SK-N-SH treated with all-trans-retinoic acid at 6 μM for 48 hours (cell line): ENCODE results near the gene DYRK3.

Source experiments
- ATAC-seq: fragments of 200-7000 bp; cut with Tn5 transposase; 3 replicates; pipeline ENCODE4 v1.9.1; 2020; ENCODE audit warnings: mild to moderate bottlenecking, moderate library complexity
- ARNTL ChIP-seq: fragments of 450-650 bp; formaldehyde crosslinking; IDR thresholded peaks from 2 replicates; pipeline ENCODE4 v1.5.0; 2020; ENCODE audit warnings: low read depth, mild to moderate bottlenecking, moderate library complexity, borderline replicate concordance
- CSDC2 ChIP-seq: fragments of 250-450 bp; sonication (Bioruptor Pico); IDR thresholded peaks from 2 replicates; pipeline ENCODE4 v1.5.0; 2020; ENCODE audit warnings: mild to moderate bottlenecking, moderate library complexity
- ESRRG ChIP-seq: fragments of 250-450 bp; sonication (Bioruptor Pico); IDR thresholded peaks from 2 replicates; pipeline ENCODE4 v1.6.1; 2021; ENCODE audit warnings: mild to moderate bottlenecking
- ISL1 ChIP-seq: fragments of 250-450 bp; sonication (Bioruptor Pico); IDR thresholded peaks from 2 replicates; pipeline ENCODE4 v2.1.2; 2022; ENCODE audit warnings: mild to moderate bottlenecking, moderate library complexity
- OSR1 ChIP-seq: fragments of 250-450 bp; sonication (Bioruptor Pico); IDR thresholded peaks from 2 replicates; pipeline ENCODE4 v1.8.0; 2022; ENCODE audit warnings: moderate library complexity, mild to moderate bottlenecking, inconsistent platforms
- PPARA ChIP-seq: fragments of 250-450 bp; sonication (Bioruptor Pico); IDR thresholded peaks from 2 replicates; pipeline ENCODE4 v1.5.0; 2020; ENCODE audit warnings: mild to moderate bottlenecking, borderline replicate concordance
- RARB ChIP-seq: fragments of 250-450 bp; sonication (Bioruptor Pico); IDR thresholded peaks from 2 replicates; pipeline ENCODE4 v1.8.0; 2021; ENCODE audit warnings: mild to moderate bottlenecking, moderate library complexity
- SNAI2 ChIP-seq: fragments of 250-450 bp; sonication (Bioruptor Pico); IDR thresholded peaks from 2 replicates; pipeline ENCODE4 v1.5.0; 2020; ENCODE audit warnings: mild to moderate bottlenecking, moderate library complexity
- TCF4 ChIP-seq: fragments of 250-450 bp; sonication (Bioruptor Pico); IDR thresholded peaks from 2 replicates; pipeline ENCODE4 v1.8.0; 2021; ENCODE audit warnings: mild to moderate bottlenecking, moderate library complexity, borderline replicate concordance
- TOX ChIP-seq: fragments of 250-450 bp; sonication (Bioruptor Pico); IDR thresholded peaks from 2 replicates; pipeline ENCODE4 v1.8.0; 2021; ENCODE audit warnings: mild to moderate bottlenecking, moderate library complexity, borderline replicate concordance
- ZC3H10 ChIP-seq: fragments of 250-450 bp; sonication (Bioruptor Pico); IDR thresholded peaks from 2 replicates; pipeline ENCODE4 v1.5.1; 2021; ENCODE audit warnings: mild to moderate bottlenecking, moderate library complexity
- ZNF565 ChIP-seq: fragments of 450-650 bp; formaldehyde crosslinking; conservative IDR thresholded peaks from 2 replicates; pipeline ENCODE4 v1.5.0; 2020; ENCODE audit warnings: low read depth, mild to moderate bottlenecking, moderate library complexity
- ZNF70 ChIP-seq: fragments of 450-650 bp; formaldehyde crosslinking; IDR thresholded peaks from 2 replicates; pipeline ENCODE4 v1.5.0; 2020; ENCODE audit warnings: mild to moderate bottlenecking, moderate library complexity
- ZNF8 ChIP-seq: fragments of 450-650 bp; formaldehyde crosslinking; IDR thresholded peaks from 2 replicates; pipeline ENCODE4 v1.5.0; 2020; ENCODE audit warnings: mild to moderate bottlenecking, moderate library complexity
- TF ChIP-seq, protein P1 (sequence below): fragments of 250-450 bp; sonication (Bioruptor Pico); IDR thresholded peaks from 2 replicates; pipeline ENCODE4 v1.8.0; 2021; ENCODE audit warnings: low read depth, mild to moderate bottlenecking, moderate library complexity, borderline replicate concordance
- TF ChIP-seq, protein P2 (sequence below): fragments of 250-450 bp; sonication (Bioruptor Pico); IDR thresholded peaks from 2 replicates; pipeline ENCODE4 v1.5.1; 2020; ENCODE audit warnings: low read depth, mild to moderate bottlenecking, moderate library complexity
- TF ChIP-seq, protein P3 (sequence below): fragments of 250-450 bp; sonication (Bioruptor Pico); IDR thresholded peaks from 2 replicates; pipeline ENCODE4 v1.5.1; 2021; ENCODE audit warnings: mild to moderate bottlenecking, moderate library complexity
- TF ChIP-seq, protein P4 (sequence below): fragments of 250-450 bp; sonication (Bioruptor Pico); IDR thresholded peaks from 2 replicates; pipeline ENCODE4 v1.8.0; 2020; ENCODE audit warnings: mild to moderate bottlenecking, moderate library complexity, borderline replicate concordance

Gene DYRK3

DNA sequence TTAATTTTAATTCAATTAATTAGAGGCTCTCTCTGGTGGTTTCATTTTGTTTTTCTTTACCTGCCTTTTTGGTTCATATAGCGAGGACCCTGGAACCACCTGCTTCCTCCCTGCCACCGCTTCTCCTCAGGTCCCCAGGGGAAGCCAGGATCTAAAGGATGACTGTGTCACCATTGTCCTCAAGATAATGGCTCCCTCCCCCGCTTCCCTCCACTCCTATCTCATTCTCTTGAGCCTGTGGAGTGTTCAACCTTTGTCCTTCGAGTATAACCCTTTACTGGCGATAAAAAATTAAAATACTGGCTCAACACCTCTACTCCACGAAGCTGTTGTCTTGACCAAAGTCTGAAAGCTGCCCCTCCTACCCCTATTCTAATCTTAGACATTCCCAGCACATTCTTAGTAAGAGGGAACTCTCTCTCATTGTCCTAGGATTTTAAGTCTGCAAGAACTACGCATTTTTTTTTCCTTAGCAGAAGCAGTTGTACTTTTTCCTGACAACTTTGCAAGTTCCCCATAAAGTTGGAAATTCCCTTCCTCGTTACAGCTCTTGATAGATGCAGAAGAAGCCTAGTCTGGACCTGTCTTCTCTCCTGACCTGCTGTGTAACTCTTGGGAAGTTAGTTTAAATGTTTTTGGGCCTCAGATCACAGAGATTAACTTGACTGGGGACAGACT lies 36.8 kb downstream of the DYRK3 start (continued):
- TF ChIP-seq, protein P1, sequence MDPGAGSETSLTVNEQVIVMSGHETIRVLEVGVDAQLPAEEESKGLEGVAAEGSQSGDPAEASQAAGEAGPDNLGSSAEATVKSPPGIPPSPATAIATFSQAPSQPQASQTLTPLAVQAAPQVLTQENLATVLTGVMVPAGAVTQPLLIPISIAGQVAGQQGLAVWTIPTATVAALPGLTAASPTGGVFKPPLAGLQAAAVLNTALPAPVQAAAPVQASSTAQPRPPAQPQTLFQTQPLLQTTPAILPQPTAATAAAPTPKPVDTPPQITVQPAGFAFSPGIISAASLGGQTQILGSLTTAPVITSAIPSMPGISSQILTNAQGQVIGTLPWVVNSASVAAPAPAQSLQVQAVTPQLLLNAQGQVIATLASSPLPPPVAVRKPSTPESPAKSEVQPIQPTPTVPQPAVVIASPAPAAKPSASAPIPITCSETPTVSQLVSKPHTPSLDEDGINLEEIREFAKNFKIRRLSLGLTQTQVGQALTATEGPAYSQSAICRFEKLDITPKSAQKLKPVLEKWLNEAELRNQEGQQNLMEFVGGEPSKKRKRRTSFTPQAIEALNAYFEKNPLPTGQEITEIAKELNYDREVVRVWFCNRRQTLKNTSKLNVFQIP: no peak
- TF ChIP-seq CSDC2 (CRISPR knock-in tag): no peak
- no peak for TF ChIP-seq ZNF565 (CRISPR knock-in tag)

DNA sequence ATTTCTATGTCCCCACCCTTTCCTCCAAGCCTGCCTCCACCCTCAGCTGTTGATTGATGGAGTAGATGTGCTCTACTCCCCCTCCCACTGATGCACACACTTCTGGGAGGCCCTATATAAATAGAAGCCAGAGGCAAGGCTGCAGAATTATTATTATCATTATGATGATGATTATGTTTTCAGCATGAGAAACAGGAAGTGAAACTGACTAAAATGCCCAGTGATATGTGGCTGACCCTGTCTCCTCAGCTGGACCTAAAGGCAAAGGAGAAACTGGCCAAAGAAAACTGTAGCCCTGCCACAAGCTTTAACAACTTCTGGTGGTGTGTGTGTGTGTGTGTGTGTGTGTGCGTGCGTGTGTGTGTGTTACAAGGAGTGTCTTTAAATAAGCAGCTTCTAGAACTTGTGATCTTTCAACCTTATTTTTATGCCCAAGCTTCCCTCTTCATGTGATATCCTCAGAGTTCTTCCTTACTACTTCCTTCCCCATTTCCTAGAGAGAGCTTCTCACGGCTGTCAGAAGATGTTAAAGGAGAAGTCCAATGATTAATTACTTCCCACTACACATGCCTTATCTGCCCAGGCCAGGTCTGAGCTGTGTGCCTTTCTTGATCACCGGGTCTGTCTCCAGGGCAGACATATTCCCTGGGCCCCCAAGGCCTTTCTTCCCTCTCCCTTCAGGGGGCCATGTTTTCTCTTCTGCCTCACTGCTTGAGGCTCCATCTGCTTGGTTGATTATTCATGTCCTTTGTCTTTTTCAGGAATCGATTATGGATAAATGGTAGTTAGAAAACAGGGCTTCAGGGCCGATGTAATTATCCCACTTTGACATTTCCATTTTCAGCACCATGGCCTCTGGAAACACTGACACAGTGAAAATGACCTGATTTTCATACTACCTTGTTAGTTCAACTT lies 37.8 kb downstream of the DYRK3 start:
- TF ChIP-seq TOX (CRISPR knock-in tag) (no peak), ESRRG (CRISPR knock-in tag) (no peak), OSR1 (CRISPR knock-in tag) (no peak), SNAI2 (CRISPR knock-in tag) (no peak), CSDC2 (CRISPR knock-in tag) (no peak)
- TF ChIP-seq, protein P2, sequence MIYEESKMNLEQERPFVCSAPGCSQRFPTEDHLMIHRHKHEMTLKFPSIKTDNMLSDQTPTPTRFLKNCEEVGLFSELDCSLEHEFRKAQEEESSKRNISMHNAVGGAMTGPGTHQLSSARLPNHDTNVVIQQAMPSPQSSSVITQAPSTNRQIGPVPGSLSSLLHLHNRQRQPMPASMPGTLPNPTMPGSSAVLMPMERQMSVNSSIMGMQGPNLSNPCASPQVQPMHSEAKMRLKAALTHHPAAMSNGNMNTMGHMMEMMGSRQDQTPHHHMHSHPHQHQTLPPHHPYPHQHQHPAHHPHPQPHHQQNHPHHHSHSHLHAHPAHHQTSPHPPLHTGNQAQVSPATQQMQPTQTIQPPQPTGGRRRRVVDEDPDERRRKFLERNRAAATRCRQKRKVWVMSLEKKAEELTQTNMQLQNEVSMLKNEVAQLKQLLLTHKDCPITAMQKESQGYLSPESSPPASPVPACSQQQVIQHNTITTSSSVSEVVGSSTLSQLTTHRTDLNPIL (CRISPR knock-in tag): no peak
- TF ChIP-seq, protein P3, sequence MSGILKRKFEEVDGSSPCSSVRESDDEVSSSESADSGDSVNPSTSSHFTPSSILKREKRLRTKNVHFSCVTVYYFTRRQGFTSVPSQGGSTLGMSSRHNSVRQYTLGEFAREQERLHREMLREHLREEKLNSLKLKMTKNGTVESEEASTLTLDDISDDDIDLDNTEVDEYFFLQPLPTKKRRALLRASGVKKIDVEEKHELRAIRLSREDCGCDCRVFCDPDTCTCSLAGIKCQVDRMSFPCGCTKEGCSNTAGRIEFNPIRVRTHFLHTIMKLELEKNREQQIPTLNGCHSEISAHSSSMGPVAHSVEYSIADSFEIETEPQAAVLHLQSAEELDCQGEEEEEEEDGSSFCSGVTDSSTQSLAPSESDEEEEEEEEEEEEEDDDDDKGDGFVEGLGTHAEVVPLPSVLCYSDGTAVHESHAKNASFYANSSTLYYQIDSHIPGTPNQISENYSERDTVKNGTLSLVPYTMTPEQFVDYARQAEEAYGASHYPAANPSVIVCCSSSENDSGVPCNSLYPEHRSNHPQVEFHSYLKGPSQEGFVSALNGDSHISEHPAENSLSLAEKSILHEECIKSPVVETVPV (CRISPR knock-in tag): no peak
- TF ChIP-seq, protein P4, sequence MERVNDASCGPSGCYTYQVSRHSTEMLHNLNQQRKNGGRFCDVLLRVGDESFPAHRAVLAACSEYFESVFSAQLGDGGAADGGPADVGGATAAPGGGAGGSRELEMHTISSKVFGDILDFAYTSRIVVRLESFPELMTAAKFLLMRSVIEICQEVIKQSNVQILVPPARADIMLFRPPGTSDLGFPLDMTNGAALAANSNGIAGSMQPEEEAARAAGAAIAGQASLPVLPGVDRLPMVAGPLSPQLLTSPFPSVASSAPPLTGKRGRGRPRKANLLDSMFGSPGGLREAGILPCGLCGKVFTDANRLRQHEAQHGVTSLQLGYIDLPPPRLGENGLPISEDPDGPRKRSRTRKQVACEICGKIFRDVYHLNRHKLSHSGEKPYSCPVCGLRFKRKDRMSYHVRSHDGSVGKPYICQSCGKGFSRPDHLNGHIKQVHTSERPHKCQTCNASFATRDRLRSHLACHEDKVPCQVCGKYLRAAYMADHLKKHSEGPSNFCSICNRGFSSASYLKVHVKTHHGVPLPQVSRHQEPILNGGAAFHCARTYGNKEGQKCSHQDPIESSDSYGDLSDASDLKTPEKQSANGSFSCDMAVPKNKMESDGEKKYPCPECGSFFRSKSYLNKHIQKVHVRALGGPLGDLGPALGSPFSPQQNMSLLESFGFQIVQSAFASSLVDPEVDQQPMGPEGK (CRISPR knock-in tag): no peak
- ATAC-seq: no peak

DNA sequence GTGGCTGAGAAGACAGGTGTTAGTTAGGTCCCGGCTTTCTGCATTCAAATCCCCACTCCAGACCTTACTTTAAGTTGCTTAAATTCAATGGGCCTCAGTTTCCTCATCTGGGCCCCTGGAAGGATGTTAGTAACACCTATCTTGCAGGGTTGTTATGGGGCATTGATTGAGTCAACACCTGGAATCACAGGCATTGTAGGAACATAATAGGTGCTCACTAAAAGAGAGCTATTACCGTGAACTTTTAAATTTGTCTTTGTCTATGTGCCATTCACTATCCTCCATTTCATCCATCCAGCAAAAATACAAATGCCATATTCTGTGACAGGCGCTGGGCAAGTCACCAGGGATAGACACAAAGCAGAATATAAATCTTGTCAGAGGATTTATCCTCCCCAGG lies 38.9 kb downstream of the DYRK3 start:
- no peak for ATAC-seq
- no peak for TF ChIP-seq RARB (CRISPR knock-in tag)
- TF ChIP-seq, all 23 proteins: peak for 0

DNA sequence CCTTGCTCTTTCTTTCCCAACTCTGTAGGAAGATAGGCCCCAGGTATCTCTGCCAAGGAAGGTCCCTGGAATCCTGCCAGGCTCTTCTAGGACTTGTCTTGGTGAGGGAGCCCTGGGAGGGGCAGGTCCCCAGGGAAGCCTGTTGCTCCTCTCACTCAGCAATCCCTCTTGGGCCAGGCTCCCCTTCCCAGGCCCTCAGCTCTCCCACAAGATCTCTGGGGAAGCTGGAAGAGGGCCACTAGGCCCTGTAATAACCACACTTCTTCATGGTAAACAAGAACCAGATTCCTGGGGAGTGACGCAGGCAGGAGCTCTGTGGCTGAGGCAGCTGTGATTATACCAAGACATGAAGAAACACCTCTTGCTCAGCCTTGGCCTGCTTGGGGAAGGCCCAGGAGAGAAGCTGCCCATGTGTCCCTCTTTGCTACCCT lies 39.4 kb downstream of the DYRK3 start:
- ATAC-seq: peak; percentile 94
- no peak for TF ChIP-seq PPARA (CRISPR knock-in tag)
- no peak for TF ChIP-seq ZNF70
- no peak for TF ChIP-seq ZNF8
- 0 out of 2 replicates have a peak, but pooled peaks have one; percentile 21 for TF ChIP-seq ZC3H10 (CRISPR knock-in tag)
- TF ChIP-seq, protein P3 (CRISPR knock-in tag): no peak
- no peak for TF ChIP-seq SNAI2 (CRISPR knock-in tag)
- no peak for TF ChIP-seq TCF4

DNA sequence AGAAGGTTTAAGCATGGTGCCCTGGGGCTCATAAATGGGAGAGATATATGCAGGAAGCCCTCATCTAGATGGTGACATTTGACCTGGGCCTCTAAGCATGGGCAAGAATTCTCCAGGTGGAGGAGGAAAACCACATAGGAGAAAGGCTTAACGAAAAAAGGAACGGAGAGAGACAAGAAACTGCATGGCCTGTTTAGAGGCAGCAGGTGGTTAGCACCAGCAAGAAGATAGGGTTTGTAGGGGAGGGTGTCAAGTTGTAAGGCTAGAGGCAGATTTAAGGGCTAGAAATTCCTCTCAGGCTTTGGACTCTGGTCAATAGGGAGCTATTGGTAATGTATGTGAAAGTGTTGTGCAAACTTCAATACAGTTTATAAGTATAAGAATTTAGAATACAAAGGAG lies 41.2 kb downstream of the DYRK3 start:
- no peak for ATAC-seq
- TF ChIP-seq OSR1 (CRISPR knock-in tag) (no peak), ISL1 (no peak), ESRRG (CRISPR knock-in tag) (no peak), CSDC2 (CRISPR knock-in tag) (no peak), ARNTL (CRISPR knock-in tag) (no peak), ZNF70 (no peak)
- TF ChIP-seq, protein P1: no peak
- TF ChIP-seq, protein P3 (CRISPR knock-in tag): no peak
